Melanocyte of skin (primary cell): ENCODE data around the gene SCO1. TPM values are rescaled to one million over a fixed set of nuclear protein-coding genes. Genes with fewer than 3 reads are reported as not detected.

ENCODE experiments used
- total RNA-seq, 2 donors: library from RNA; depleted of rRNA; stranded (reverse); fragments of >200 nt; gene quantifications; 2 replicates each; pipeline ENCODE4 v1.2.3, GENCODE V29; 2012

Gene SCO1
- 10 to 100 TPM; 16.2 to 26.6 TPM for total RNA-seq

GRCh38 chr17:10697092-10698081 is at the start of gene SCO1, which contains the start of gene ADPRM:
Gene SCO1, minus strand, starts transcription at chr17:10697533. Its CDS starts 26 bp downstream, at chr17:10697507.
Gene ADPRM, plus strand, starts transcription at chr17:10697594. Its CDS starts 7,333 bp downstream, at chr17:10704927.

DNA sequence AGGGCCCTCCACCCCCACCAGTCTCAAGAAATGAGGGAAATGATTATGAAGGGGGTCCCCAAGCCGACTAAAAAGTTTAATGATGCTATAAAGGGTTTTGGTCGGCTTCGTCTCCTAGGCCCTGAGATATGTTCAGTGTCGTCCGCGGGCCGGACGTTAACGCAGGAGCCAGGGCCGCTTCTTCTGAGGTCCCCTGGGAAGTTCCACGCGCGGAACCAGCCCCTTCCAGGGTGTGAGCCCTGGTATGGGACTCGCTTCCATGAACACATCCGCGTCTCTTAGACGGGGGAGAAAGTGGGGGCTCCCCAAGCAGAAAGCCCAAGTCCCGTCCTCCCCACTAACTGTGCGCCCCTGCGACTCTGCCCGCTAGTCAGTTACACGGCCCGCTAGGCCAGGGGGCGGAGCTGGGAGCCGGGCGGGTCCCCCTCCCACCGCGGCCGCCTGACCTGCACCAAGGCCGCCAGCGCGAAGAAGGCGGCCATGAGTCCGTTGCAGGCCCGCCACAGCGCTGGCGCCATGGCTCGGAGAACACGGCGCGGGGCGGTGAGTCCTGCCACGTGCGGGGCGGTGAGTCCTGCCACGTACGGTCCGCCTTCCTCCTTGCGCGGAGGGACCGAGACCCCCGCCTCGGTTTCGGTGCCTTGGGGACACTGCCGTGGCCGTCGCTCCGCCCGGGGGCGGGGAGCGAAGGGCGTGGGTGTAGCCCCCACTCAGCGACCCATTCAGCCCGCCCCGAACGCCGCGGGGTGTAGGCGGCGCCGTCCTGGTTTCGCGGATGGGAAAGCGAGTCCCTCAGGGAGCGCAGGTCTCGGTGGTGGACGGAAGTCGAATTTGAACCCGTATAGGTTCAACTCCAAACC is 32.2 kb upstream of the SCO1 start, which contains the start of gene TMEM220:
Gene TMEM220, minus strand, starts transcription at position 690 of the 860 bp plus-strand sequence. Its CDS starts 172 bp downstream, at position 518.

GRCh38 chr17:10657148-10657547 is 40.2 kb downstream of the SCO1 start, which contains the start of gene MYH3:
Gene MYH3, minus strand, starts transcription at chr17:10657309. Its CDS starts 2,245 bp downstream, at chr17:10655064.

Other genes starting within 250 kb of the SCO1 start
- gene MYH4, start 228.0 kb downstream of the SCO1 start, total RNA-seq, result not detected
- not detected for gene MYH1, start 179.0 kb downstream of the SCO1 start, total RNA-seq
- gene MYH2, start 147.9 kb downstream of the SCO1 start, total RNA-seq, result not detected
- under 1 TPM; 0.67 to 0.69 TPM for gene MYH3, start 40.2 kb downstream of the SCO1 start, total RNA-seq
- 10 to 100 TPM; 14.7 to 16.2 TPM for gene ADPRM, start 61 bp upstream of the SCO1 start, total RNA-seq
- 1 to 10 TPM; 1.7 to 5.0 TPM for gene TMEM220, start 32.5 kb upstream of the SCO1 start, total RNA-seq
- not detected for gene TMEM238L, start 106.6 kb upstream of the SCO1 start, total RNA-seq
- not detected for gene PIRT, start 140.6 kb upstream of the SCO1 start, total RNA-seq